ENCODE data around the gene SUN1. TPM values are rescaled to one million over a fixed set of nuclear protein-coding genes. Genes with fewer than 3 reads are reported as not detected.

The SUN1 gene
- total RNA-seq, 1 experiment from 2014 or later: 181 TPM

DNA sequence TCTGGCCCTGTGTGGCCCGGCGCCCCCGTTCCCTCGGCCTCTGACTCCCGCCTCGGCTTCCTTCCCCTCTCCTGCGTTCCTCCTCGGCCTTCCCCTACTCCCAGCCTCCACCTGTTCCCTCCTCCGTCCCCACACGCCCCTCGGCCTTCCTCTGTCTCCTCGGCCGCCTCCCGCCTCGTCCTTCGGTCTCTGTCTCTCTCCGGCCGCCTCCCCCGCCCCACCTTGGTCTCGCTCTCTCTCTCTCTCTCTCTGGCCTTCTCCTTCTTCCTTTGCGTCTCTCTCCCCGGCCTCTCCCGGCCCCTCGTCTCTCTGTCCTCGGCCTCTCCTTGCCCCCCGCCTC lies 44.7 kb downstream of the SUN1 start:
- no peaks in the 10 kb centered on the region for H3K27me3 ChIP-seq (ENCODE audit: insufficient read depth, low read length)
- peak overlapping the region; percentile 83 to 85 for H3K4me3 ChIP-seq (replicated peaks in 1 of 2; ENCODE audit: low read depth in 1 of 2, low read length in 2 of 2)
- H3K79me2 ChIP-seq (ENCODE audit: insufficient read depth, low read length): peaks cover 51% of the 10 kb centered on the region
- H3K4me2 ChIP-seq (ENCODE audit: low read length): peak overlapping the region; percentile 91
- no peaks in the 10 kb centered on the region for H3K9me3 ChIP-seq (ENCODE audit: control insufficient read depth in 1 of 2, insufficient read depth in 1 of 2, low read depth in 1 of 2, low read length in 2 of 2)
- H3K9me2 ChIP-seq (ENCODE audit: insufficient read depth): no peaks in the 10 kb centered on the region
- peak overlapping the region; percentile 83 for H3K27ac ChIP-seq (ENCODE audit: low read depth, low read length)
- peak overlapping the region; percentile 76 for H3K9ac ChIP-seq (ENCODE audit: low read length)
- intact Hi-C loops (cut with micrococcal nuclease): no loop called here
- H3K36me3 ChIP-seq (ENCODE audit: control insufficient read depth in 1 of 2, insufficient read depth in 2 of 2, low read length in 2 of 2): peaks cover 6 to 19% of the 10 kb centered on the region in 2 experiments; a peak in 3 of 4 replicates
- BruUV-seq (replicated peaks): no TSS peak
- no peak for DNase-seq (ENCODE audit: low read depth, low spot score)
- ChIA-PET CTCF (interaction anchor here (0.9 kb wide), 1 partner anchor 90 kb away, joined by 4 read pairs; no protein-coding TSS in a partner anchor), POLR2A (no interaction called here), RAD21 (ENCODE audit: low non-redundant PET in 1 of 2, low total read pairs in 2 of 2, uncharacterized antibody in 2 of 2, unreplicated experiment in 2 of 2) (no interaction called here)
- H4K20me1 ChIP-seq (ENCODE audit: insufficient read depth): no peaks in the 10 kb centered on the region; the same call in 1 of the 2 replicates
- peaks cover 11 to 26% of the 10 kb centered on the region in 2 experiments for H3K4me1 ChIP-seq (ENCODE audit: control insufficient read depth in 1 of 2, insufficient read depth in 2 of 2, low read length in 2 of 2)
- ATAC-seq: peak; percentile 55
- TF ChIP-seq EZH2phosphoT487 (IDR thresholded peaks at IDR 0.05; ENCODE audit: borderline replicate concordance) (no peak), ZFX (IDR thresholded peaks at IDR 0.05) (peak; percentile 64; the same call in 1 of the 2 replicates)
- H2AFZ ChIP-seq (ENCODE audit: low read depth, low read length, poor library complexity, severe bottlenecking): no peak overlapping the region

DNA sequence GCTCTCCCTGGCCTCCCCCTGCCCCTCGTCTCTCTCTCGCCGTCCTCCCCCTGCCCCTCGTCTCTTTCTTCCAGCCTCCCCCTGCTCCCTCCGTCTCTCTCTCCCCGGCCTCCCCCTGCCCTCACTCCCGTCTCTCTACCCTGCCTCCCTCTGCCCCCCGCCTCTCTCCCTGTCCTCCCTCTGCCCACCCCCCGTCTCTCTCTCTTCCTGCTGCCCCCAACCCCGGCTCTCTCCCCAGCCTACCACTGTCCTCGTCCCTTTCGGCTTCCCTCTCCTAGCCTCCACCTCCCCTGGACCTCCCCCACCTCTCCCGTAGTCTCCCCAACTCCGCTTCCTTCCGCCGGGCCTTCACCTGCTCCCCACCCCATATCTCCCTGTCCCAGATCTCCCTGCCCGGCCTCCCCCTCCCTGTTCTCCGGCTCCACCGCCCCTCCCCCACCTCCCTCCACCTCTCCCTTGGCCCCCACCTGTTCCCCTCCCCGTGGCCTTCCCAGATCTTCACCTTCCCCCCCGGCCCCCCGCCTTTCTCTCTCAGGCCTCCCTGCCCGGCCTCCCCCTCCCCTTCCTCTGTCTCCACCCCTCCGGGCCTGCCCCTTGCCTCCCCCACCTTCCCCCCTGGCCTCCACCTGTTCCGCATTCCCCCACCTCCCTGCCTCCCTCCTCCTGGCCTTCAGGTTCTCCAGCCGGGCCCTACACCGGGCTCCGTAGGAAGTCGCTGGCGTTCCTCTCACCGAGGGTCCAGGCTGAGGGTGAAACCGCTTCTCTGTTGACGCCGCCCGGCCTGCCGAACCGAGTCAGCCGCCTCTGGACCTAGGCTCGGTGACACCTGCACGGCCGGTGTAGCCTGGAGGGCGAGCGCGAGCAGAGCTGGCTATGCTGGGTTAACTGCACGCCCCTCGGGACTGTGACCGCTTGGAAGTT lies 45.3 kb downstream of the SUN1 start:
- H2AFZ ChIP-seq (ENCODE audit: low read depth, low read length, poor library complexity, severe bottlenecking): no peak overlapping the region
- ATAC-seq (no peak), DNase-seq (ENCODE audit: low read depth, low spot score) (no peak)
- H3K4me2 ChIP-seq (ENCODE audit: low read length): peak overlapping the region; percentile 91
- H3K9me3 ChIP-seq (ENCODE audit: control insufficient read depth in 1 of 2, insufficient read depth in 1 of 2, low read depth in 1 of 2, low read length in 2 of 2): no peaks in the 10 kb centered on the region
- H3K4me1 ChIP-seq (ENCODE audit: control insufficient read depth in 1 of 2, insufficient read depth in 2 of 2, low read length in 2 of 2): peaks cover 11 to 26% of the 10 kb centered on the region in 2 experiments
- no peaks in the 10 kb centered on the region for H3K9me2 ChIP-seq (ENCODE audit: insufficient read depth)
- TF ChIP-seq, protein P1, sequence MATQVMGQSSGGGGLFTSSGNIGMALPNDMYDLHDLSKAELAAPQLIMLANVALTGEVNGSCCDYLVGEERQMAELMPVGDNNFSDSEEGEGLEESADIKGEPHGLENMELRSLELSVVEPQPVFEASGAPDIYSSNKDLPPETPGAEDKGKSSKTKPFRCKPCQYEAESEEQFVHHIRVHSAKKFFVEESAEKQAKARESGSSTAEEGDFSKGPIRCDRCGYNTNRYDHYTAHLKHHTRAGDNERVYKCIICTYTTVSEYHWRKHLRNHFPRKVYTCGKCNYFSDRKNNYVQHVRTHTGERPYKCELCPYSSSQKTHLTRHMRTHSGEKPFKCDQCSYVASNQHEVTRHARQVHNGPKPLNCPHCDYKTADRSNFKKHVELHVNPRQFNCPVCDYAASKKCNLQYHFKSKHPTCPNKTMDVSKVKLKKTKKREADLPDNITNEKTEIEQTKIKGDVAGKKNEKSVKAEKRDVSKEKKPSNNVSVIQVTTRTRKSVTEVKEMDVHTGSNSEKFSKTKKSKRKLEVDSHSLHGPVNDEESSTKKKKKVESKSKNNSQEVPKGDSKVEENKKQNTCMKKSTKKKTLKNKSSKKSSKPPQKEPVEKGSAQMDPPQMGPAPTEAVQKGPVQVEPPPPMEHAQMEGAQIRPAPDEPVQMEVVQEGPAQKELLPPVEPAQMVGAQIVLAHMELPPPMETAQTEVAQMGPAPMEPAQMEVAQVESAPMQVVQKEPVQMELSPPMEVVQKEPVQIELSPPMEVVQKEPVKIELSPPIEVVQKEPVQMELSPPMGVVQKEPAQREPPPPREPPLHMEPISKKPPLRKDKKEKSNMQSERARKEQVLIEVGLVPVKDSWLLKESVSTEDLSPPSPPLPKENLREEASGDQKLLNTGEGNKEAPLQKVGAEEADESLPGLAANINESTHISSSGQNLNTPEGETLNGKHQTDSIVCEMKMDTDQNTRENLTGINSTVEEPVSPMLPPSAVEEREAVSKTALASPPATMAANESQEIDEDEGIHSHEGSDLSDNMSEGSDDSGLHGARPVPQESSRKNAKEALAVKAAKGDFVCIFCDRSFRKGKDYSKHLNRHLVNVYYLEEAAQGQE (IDR thresholded peaks at IDR 0.05; ENCODE audit: low read depth): no peak
- TF ChIP-seq, protein P2, sequence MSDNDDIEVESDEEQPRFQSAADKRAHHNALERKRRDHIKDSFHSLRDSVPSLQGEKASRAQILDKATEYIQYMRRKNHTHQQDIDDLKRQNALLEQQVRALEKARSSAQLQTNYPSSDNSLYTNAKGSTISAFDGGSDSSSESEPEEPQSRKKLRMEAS (IDR thresholded peaks at IDR 0.05): no peak
- no peak for TF ChIP-seq ZFX (IDR thresholded peaks at IDR 0.05)
- TF ChIP-seq JUND (IDR thresholded peaks at IDR 0.05): no peak
- no peak for TF ChIP-seq EZH2phosphoT487 (IDR thresholded peaks at IDR 0.05; ENCODE audit: borderline replicate concordance)
- TF ChIP-seq, protein P3, sequence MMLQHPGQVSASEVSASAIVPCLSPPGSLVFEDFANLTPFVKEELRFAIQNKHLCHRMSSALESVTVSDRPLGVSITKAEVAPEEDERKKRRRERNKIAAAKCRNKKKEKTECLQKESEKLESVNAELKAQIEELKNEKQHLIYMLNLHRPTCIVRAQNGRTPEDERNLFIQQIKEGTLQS (IDR thresholded peaks at IDR 0.05): no peak
- TF ChIP-seq TCF7L2 (IDR thresholded peaks at IDR 0.05; ENCODE audit: borderline replicate concordance, extremely low read depth, insufficient read depth, insufficient read length): no peak
- no peak for TF ChIP-seq CBX3 (IDR thresholded peaks at IDR 0.05; ENCODE audit: low read depth)
- TF ChIP-seq FOSL1 (IDR thresholded peaks at IDR 0.05; ENCODE audit: low read depth): no peak
- TF ChIP-seq RAD21 (IDR thresholded peaks at IDR 0.05; ENCODE audit: low read depth): no peak
- BruUV-seq (replicated peaks): no TSS peak
- ChIA-PET POLR2A (no interaction called here), RAD21 (ENCODE audit: low non-redundant PET in 1 of 2, low total read pairs in 2 of 2, uncharacterized antibody in 2 of 2, unreplicated experiment in 2 of 2) (no interaction called here), CTCF (no interaction called here)
- H3K27me3 ChIP-seq (ENCODE audit: insufficient read depth, low read length): no peaks in the 10 kb centered on the region
- intact Hi-C loops (cut with micrococcal nuclease): no loop called here
- no peaks in the 10 kb centered on the region; the same call in 1 of the 2 replicates for H4K20me1 ChIP-seq (ENCODE audit: insufficient read depth)
- H3K79me2 ChIP-seq (ENCODE audit: insufficient read depth, low read length): peaks cover 58% of the 10 kb centered on the region
- H3K36me3 ChIP-seq (ENCODE audit: control insufficient read depth in 1 of 2, insufficient read depth in 2 of 2, low read length in 2 of 2): peaks cover under 1 to 19% of the 10 kb centered on the region in 2 experiments; a peak in 3 of 4 replicates
- peak overlapping the region; percentile 83 for H3K27ac ChIP-seq (ENCODE audit: low read depth, low read length)
- H3K4me3 ChIP-seq (replicated peaks in 1 of 2; ENCODE audit: low read depth in 1 of 2, low read length in 2 of 2): peak overlapping the region; percentile 83 to 85
- peak overlapping the region; percentile 76 for H3K9ac ChIP-seq (ENCODE audit: low read length)
